Kidney (tissue), 14 donors: ENCODE results near the gene C11orf54. TPM values are rescaled to one million over a fixed set of nuclear protein-coding genes. Genes with fewer than 3 reads are reported as not detected.

Experiments used
- DNase-seq, 5 donors: peaks; one replicate each; pipeline ENCODE4 v3.0.0-alpha.2; 2013 to 2020
- FAIRE-seq: peaks from 2 replicates; lab custom pipeline; 2012; peaks lifted over from hg19 to GRCh38; lab: Jason Lieb, UNC
- H3K27ac ChIP-seq, 2 donors: one replicate each; pipeline ENCODE4 v1.7.0; 2013; ENCODE audit warnings: low read depth in 2 of 2, low read length in 2 of 2, inconsistent platforms in 1 of 2
- H3K27me3 ChIP-seq: one replicate; pipeline ENCODE4 v1.7.1; 2013; ENCODE audit warnings: low read length, inconsistent platforms; ENCODE audit not compliant: control insufficient read depth, insufficient read depth
- H3K36me3 ChIP-seq, 3 donors: one replicate each; pipeline versions ENCODE4 v1.7.0 to v1.7.1; 2013; ENCODE audit warnings: low read length in 3 of 3, control low read depth in 1 of 3, inconsistent platforms in 1 of 3; ENCODE audit not compliant: insufficient read depth in 3 of 3, control insufficient read depth in 2 of 3
- H3K4me1 ChIP-seq, 3 donors: one replicate each; pipeline versions ENCODE4 v1.7.0 to v1.7.1; 2013; ENCODE audit warnings: low read length in 3 of 3, inconsistent platforms in 1 of 3, low read depth in 1 of 3; ENCODE audit not compliant: control insufficient read depth in 2 of 3, insufficient read depth in 2 of 3
- H3K4me3 ChIP-seq, 3 donors: one replicate each; pipeline versions ENCODE4 v1.7.0 to v1.8.1; 2013; ENCODE audit warnings: low read length in 3 of 3, control low read depth in 1 of 3, inconsistent platforms in 1 of 3
- H3K9ac ChIP-seq, 3 donors: one replicate each; pipeline versions ENCODE4 v1.7.0 to v1.7.1; 2013; ENCODE audit warnings: low read length in 3 of 3, control low read depth in 1 of 3, inconsistent platforms in 1 of 3
- H3K9me3 ChIP-seq, 3 donors: one replicate each; pipeline versions ENCODE4 v1.7.0 to v1.7.1; 2013; ENCODE audit warnings: low read length in 3 of 3, control low read depth in 1 of 3, inconsistent platforms in 1 of 3; ENCODE audit not compliant: control insufficient read depth in 2 of 3, insufficient read depth in 1 of 3
- CTCF ChIP-seq: IDR thresholded peaks from 3 replicates; pipeline ENCODE4 v1.5.1; 2012; ENCODE audit warnings: mild to moderate bottlenecking, moderate library complexity, borderline replicate concordance; ENCODE audit not compliant: insufficient read depth; ENCODE audit errors: extremely low read depth
- intact Hi-C: fragments of 100-400 bp; cut with DNase I; formaldehyde crosslinking; loops from one replicate; pipeline ENCODE4 v1.11.1; 2022
- polyA plus RNA-seq: library from polyadenylated mRNA; stranded (reverse); fragments of 350-450 nt; fragmentation: Illumina TruSeq; extraction: RNeasy Lipid Tissue Mini Kit (QIAGEN cat#74804); gene quantifications from one replicate; pipeline ENCODE4 v1.2.3, GENCODE V29; 2014; ENCODE audit warnings: low read depth, low replicate concordance; ENCODE audit not compliant: insufficient read depth
- total RNA-seq: library from RNA; stranded (reverse); fragmentation: NEBNext Ultra II Directional; extraction: Animal tissue kit (Norgen Biotek cat#: 25700); gene quantifications from one replicate; pipeline ENCODE4 v1.2.1, GENCODE V29; 2021
- donor health status: control.
- donor health status: control.
- donor health status: control.
- donor health status: control.
- donor health status: control.
- donor health status: DM: yes; HTN: yes; CAD: no.
- donor health status: Normal renal cell carcinoma (clear cell type).

Gene C11orf54
- total and polyA plus RNA-seq, 2 donors from 2014 or later: 101 to 211 TPM

GRCh38 chr11:93761910-93762309 lies 20.4 kb downstream of the C11orf54 start:
- intact Hi-C loops: no loop called here
- Histone ChIP-seq H3K36me3 (peaks cover 8 to 31% (median 17%) of the 10 kb centered on the region in 3 donors), H3K9me3 (no peaks in the 10 kb centered on the region), H3K4me3 (no peak overlapping the region), H3K27ac (no peak overlapping the region), H3K4me1 (no peaks in the 10 kb centered on the region), H3K9ac (no peak overlapping the region), H3K27me3 (no peaks in the 10 kb centered on the region)
- peak; percentile 85 for FAIRE-seq
- no peak for DNase-seq
- TF ChIP-seq CTCF: no peak

DNA sequence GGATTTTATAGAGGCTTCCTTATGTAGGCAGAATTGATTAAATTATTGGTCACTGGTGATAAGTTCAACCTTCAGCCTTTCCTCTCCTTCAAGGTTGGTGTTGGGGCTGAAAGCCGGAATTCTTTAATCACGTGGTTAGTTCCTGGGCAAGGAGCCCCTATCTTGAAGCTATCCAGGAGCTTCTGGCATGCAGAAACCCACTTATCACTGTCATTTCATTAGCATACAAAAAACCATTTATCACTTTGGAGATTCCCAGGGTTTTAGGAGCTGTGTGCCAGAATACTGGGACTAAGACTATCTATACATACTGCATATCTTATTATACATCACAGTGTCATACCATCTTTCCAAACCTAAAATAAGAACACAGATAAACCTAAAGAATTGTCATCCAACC lies 24.1 kb downstream of the C11orf54 start:
- Histone ChIP-seq H3K9me3 (no peaks in the 10 kb centered on the region), H3K4me1 (no peaks in the 10 kb centered on the region), H3K27me3 (no peaks in the 10 kb centered on the region), H3K9ac (no peak overlapping the region), H3K36me3 (peaks cover 3 to 18% (median 8%) of the 10 kb centered on the region in 3 donors), H3K27ac (no peak overlapping the region), H3K4me3 (no peak overlapping the region)
- no peak for DNase-seq
- intact Hi-C loops: no loop called here
- FAIRE-seq: no peak
- TF ChIP-seq CTCF: no peak

- DNase-seq: no peak
- no peaks in the 10 kb centered on the region for H3K27me3 ChIP-seq
Measured at GRCh38 chr11:93766504-93766903, 25.0 kb downstream of the C11orf54 start.

More at GRCh38 chr11:93766504-93766903, 25.0 kb downstream of the C11orf54 start:
- H3K36me3 ChIP-seq: peaks cover 3 to 10% (median 3%) of the 10 kb centered on the region in 3 donors
- intact Hi-C loops: no loop called here
- no peaks in the 10 kb centered on the region for H3K9me3 ChIP-seq
- no peak for TF ChIP-seq CTCF
- no peaks in the 10 kb centered on the region for H3K4me1 ChIP-seq
- FAIRE-seq: no peak
- no peak overlapping the region for H3K9ac ChIP-seq
- no peak overlapping the region for H3K27ac ChIP-seq
- H3K4me3 ChIP-seq: no peak overlapping the region
